GM18508 (cell line): Measurements from ENCODE around the gene PATE1.

ENCODE experiments used
- ATAC-seq: cut with Tn5 transposase; IDR thresholded peaks from one replicate; pipeline ENCODE4 v1.9.1; 2021; ENCODE audit warnings: moderate number of reproducible peaks; ENCODE audit not compliant: insufficient read depth, unreplicated experiment

PATE1 gene

DNA sequence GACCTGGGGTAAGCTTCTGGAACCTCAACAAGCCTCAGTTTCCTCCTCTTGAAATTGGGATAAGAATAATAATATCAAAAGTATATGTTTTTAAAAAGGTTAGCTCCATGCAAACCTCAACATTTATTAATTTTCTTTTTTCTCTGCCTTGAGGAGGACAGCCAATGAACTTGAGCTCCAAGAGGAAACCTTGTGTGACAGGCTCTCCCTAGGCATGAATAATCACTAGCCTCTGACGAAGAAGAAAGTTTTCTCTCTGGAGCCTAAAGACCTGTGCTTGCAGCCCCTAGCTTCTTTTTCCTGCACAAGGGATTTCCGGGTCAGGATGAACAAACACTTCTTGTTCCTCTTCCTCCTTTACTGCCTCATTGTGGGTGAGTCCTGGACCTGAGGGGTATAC, 41.7 kb downstream of the PATE1 start, which contains the start of gene PATE3:
Gene PATE3, plus strand, starts transcription at position 301 of the 400 bp plus-strand sequence. Its CDS starts 25 bp downstream, at position 326.
- no peak for ATAC-seq

DNA sequence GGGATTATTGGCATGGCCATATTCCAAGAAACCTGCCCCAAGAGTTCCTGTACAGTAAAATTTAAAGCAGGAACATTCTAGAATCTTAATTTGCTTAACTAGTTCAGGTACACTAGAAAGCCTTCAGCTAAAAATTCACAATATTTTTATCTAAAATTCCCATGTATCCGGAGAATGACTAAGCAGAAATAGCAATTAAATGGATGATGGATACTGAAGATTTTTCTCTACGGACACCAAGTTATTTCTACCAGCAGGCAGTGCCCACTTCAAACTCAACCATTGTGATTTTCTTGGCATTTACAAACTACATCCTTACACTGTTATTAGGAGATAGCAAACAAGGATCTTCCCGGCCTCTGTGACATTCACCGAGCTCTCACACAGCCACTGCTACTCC, 44.7 kb downstream of the PATE1 start:
- no peak for ATAC-seq

DNA sequence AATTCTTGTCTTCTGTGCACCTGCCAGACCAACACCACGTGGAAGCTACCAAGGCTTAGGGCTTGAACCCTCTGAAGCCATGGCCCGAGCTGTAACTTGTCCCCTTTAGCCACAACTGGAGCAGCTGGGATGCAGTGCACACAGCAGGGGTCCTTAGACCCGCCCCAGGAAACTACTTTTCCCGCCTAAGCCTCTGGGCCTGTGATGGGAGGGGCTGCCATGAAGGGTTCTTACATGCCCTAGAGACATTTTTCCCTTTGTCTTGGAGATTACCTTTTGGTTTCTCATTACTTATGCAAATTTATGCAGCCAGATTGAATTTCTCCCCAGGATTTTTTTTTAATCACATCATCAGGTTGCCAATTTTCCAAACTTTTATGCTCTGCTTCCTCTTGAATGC, 51.6 kb downstream of the PATE1 start:
- no peak for ATAC-seq
